Stimulated activated CD4-positive, alpha-beta T cell treated with anti-CD3 and anti-CD28 coated beads, TNF-alpha, amount 100 ng/mL, for 48 hours (primary cell): ENCODE data around the gene DEFB108B.
A peak's percentile ranks its signal among the peaks of the same experiment; 100 is the strongest.
"Not testable (repeated sequence)": the region's sequence is repeated elsewhere in the genome, so short reads cannot be mapped to it uniquely, and the experiment has no call there.

Source experiments
- DNase-seq, 3 donors: peaks; one replicate each; pipeline ENCODE4 v3.0.0-alpha.2; 2020; ENCODE audit warnings: low read depth in 3 of 3

The DEFB108B gene, protein sequence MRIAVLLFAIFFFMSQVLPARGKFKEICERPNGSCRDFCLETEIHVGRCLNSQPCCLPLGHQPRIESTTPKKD

DNA sequence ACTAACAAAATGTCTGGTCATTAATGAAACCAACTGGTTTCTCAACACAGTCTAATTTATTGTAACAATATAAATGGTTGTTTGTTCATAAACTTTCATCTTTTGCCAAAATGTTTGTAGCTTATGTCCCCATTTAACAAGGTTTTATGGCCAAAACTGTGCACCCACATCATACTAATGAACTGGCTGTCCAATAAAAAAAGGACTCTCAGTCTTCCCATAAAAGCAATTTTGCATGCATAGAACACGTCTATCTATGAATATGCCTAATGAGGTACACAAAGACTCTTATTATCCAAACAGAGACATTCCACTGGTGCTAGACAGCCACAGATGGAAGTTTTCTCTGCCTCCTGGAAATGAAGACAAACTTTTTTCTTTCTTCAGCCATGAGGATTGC lies at the start of gene DEFB108B:
TSS of gene DEFB108B (plus strand) at position 390 of the 400 bp plus-strand sequence. CDS start at position 390, 0 bp downstream.
- DNase-seq, result not testable (repeated sequence)

DNA sequence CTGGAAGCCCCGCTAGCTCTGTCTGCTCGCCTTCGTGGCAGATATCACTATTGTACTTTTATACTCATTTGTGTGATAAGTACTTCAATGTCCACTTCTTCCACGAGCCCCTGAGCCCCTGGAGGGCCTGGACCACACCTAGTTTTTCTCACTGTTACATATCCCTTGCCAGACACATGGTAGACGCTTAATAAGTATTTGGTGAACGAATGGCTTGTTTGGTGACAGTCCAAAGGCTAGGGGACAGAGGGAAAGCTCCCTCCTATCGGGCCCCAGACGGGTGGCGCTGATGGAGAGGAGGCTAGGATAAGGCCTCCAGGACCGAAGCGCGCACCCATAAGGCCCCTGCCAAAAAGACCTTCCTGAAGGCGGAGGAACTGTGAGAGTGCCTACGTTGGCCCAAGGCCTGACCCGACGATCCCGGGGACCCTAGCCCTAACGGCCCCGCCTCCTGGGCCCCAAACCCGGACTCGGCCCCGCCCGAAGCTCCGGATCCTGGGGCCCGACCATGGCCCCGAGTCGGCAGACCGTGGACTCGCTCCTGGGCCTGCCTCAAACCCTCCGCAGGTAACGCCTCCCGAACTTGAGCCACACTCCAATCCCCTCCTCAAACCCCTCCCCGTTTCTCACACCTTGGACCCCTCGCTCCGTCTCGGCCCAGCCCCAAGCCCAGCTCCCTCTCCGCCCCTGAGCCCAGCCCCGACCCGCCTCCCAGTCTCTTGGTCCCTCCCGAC lies 46.7 kb upstream of the DEFB108B start:
- peak in 2 of 3 donors; percentile 1 to 8 for DNase-seq

DNA sequence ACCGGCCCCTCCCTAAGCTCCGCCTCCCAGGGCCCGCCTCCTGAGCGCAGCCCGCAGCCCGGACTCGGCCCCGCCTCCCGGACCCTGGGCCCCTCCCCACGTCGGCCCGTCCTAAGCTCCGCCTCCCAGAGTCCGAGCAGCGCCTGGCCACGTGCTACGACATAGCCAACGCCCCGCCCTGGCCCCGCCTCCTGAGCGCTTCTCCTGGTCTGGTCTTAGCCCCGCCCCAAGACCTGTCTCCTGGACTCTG lies 46.2 kb upstream of the DEFB108B start:
- peak; percentile 98 to 99 (median 99) for DNase-seq

GRCh38 chr11:71787098-71787823 lies 45.7 kb upstream of the DEFB108B start:
- peak; percentile 81 to 97 (median 86) for DNase-seq

DNA sequence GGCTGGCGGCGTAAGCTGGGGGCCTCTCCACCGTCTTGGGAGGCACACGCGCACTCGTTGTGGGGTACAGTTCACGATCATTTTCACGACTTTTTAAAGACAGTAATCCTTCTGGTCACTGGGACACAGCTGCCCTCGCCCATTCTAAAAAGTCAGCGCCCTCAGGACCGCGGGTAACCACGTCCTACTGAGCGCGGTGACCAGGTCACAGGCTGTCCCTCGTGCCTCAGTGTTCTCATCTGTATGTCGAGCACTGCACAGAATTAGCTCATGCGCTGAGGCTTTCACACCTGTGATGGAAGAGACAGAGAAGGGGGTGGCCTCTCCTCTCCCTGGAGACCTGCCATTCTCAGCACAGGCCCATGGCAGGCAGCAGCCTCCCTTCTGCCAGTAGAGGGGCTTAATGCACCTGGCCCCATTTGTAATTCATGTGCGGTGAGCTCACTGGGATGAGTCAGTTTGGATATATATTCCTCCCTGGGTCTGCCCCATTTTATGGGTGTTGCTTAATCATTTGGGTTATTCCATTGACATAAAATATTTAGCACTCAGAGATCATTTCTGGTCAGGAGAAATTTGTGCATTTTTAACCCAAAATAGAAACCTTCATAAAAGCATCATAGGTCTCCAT lies 45.1 kb upstream of the DEFB108B start:
- not testable (repeated sequence) for DNase-seq

DNA sequence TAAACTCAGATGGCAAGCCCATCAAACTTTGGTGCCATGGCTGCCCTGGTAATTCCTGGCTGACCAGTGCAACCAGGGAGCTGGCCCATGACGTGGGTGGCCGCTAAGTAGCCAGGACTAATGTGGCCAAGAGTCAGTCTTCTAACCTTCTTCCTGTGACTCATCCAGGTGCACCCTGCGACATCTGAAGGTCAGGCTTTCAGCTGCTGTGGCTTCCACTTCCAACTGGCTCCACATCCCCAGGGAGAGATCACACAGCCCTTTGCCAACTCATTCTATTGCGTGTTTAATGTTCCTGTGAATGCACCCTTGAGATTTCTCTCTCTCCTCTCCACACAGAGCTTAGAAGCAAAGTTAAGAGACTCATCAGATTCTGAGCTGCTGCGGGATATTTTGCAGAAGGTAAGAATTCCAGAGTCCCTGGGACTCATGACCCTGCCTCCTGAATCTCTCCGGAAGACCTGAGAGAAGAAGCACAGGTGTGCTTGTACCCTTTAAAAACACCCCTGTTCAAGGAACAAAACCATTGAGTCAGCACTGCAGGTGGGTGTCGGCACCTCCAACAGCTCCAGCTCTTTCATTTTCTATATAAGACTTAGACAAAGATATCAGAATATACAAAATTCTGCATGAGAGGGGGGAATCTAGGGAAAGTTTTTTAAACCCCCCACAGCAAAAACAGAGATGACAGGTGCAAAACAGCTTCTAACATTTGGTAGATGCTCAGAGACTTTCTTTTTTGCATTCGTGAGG lies 43.4 kb upstream of the DEFB108B start:
- not testable (repeated sequence) for DNase-seq

DNA sequence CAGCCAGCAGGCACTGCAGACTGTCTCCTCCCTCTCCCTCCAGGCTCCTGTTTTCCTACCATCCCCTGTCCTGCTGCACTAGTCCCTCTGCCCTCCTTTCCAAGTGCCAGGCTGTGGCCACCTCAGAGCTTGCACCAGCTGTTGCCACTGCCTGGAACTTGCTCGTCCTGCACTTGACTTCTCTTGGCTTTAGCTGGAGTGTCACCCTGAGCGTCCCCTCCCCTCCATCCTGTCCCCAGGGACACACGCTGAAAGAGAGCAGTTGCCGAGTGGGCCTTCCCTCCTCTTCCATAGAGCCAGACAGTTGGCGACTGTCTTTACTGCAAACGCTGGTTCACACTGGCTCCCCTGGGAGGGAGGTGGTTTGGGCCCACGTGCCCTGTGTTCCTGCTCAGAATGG lies 41.9 kb upstream of the DEFB108B start:
- DNase-seq, result not testable (repeated sequence)

GRCh38 chr11:71792621-71793235 lies 40.3 kb upstream of the DEFB108B start:
- peak in 2 of 3 donors; percentile 12 to 26 for DNase-seq

DNA sequence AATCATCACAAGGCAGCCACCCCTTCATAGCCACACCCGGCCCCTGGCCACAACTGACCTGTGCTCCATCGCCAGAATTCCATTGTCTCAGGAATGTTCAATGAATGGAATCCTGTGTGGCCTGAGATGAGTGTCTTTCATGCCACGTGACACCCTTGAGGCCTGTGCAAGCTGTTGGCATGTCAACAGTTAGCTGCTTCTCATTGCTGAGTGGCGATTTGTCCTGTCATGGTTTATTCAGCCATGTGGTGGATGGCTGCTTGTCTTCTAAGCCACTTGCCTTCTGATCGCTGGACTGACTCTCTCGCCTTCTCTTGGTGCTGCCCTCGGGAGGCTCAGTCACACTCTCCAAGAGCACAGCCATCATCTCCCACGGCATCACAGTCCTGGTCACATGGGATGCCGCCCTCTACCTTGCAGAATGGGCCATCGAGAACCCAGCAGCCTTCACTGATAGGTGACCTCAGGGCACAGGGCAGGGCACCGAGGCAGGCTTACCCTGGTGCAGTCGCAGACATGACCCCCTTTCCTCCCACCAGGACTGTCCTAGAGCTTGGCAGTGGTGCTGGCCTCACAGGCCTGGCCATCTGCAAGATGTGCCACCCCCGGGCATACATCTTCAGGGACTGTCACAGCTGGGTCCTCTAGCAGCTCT lies 38.5 kb upstream of the DEFB108B start:
- DNase-seq, result not testable (repeated sequence)

- not testable (repeated sequence) for DNase-seq
These were observed 37.8 kb upstream of the DEFB108B start for GRCh38 chr11:71795236-71795635.

DNA sequence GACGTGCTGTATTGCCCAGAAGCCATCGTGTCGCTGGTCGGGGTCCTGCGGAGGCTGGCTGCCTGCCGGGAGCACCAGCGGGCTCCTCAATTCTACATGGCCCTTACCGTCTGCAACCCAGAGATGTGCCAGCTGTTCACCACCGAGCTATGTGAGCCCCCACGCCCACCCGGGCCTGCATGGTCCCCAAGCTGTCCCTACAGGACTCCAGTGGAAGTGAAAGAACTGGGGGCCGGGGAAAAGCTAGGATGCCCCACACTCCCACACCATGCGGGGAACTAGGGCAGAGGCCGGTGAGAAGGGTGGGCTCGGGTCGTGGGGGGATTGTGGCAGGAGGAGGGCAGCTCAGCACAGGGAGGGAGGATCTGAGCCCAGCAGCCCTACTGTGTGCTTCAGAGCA lies 37.0 kb upstream of the DEFB108B start:
- not testable (repeated sequence) for DNase-seq

- not testable (repeated sequence) for DNase-seq
These were observed 36.2 kb upstream of the DEFB108B start for GRCh38 chr11:71796781-71797180.

DNA sequence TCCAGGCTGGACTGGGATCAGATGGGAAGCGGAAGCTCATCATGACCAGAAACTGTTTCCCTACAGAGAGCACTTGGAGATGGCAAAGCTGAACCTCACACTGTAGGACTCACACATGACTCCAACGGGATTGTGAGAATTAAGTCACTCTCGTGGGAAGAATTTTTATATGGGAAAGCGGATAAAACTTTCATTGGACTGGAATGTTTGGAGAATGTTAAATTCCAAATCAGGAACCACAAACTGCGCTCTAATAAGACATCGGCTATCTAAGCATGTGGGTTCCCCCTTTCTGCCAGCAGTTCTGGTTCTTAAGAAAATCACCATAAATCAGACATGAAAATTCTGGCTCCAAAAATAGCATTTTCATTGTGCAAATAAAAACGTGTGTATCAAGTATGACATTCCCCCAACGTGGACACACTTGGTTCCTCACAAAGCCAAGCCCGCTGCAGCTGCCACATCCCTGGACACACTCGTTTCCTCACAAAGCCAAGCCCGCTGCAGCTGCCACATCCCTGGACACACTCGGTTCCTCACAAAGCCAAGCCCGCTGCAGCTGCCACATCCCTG lies 33.4 kb upstream of the DEFB108B start:
- not testable (repeated sequence) for DNase-seq

- DNase-seq, result peak; percentile 66 to 78 (median 74)
These were observed 32.6 kb upstream of the DEFB108B start for GRCh38 chr11:71800335-71800953.

GRCh38 chr11:71801026-71801425 lies 32.0 kb upstream of the DEFB108B start:
- not testable (repeated sequence) for DNase-seq

- DNase-seq, result not testable (repeated sequence)
These were observed 30.1 kb upstream of the DEFB108B start for GRCh38 chr11:71802874-71803273.

DNA sequence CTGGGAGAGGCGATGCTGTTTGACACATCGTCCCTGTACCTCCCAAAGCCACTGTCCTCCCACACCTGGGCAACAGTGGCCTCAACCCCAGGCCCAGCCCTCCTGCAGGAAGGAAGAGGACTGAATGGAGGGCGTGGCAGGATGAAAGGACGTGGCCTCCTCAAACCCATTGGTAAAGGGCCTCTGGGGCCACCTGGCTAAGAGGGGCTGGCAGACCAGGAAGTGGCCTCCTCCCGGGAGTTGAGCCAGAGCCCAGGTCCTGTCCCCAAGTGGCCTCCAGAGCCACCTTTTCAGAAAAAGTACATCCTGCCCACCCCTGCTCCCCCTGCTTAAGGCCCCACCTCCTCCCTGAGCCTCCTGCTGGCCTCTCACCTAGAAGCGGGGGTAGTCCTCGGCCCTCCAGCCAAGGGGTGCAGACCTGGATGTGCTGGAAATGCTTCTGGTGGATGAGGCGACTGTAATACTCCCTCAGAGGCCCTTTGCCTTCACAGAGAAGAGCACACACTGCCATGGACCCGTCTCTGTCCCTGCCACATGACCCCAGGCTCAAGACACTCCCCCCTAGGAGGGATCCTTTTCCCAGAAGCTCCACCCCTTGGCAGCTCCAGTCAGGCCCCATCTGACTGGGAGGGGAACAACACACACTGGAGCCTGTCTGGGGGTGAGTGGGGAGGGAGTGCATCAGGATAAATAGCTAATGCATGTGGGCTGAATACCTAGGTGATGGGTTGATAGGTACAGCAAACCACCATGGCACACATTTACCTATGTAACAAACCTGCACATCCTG lies 28.6 kb upstream of the DEFB108B start:
- DNase-seq, result not testable (repeated sequence)

GRCh38 chr11:71812529-71812928 lies 20.5 kb upstream of the DEFB108B start:
- DNase-seq, result not testable (repeated sequence)
